ENCODE data around the gene USP21. TPM values are rescaled to one million over a fixed set of nuclear protein-coding genes. Genes with fewer than 3 reads are reported as not detected.
A peak's percentile ranks its signal among the peaks of the same experiment; 100 is the strongest.

USP21 gene, protein sequence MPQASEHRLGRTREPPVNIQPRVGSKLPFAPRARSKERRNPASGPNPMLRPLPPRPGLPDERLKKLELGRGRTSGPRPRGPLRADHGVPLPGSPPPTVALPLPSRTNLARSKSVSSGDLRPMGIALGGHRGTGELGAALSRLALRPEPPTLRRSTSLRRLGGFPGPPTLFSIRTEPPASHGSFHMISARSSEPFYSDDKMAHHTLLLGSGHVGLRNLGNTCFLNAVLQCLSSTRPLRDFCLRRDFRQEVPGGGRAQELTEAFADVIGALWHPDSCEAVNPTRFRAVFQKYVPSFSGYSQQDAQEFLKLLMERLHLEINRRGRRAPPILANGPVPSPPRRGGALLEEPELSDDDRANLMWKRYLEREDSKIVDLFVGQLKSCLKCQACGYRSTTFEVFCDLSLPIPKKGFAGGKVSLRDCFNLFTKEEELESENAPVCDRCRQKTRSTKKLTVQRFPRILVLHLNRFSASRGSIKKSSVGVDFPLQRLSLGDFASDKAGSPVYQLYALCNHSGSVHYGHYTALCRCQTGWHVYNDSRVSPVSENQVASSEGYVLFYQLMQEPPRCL
- total RNA-seq = 10 to 100 TPM; 11.6 to 52.8 (median 39.0) TPM

DNA sequence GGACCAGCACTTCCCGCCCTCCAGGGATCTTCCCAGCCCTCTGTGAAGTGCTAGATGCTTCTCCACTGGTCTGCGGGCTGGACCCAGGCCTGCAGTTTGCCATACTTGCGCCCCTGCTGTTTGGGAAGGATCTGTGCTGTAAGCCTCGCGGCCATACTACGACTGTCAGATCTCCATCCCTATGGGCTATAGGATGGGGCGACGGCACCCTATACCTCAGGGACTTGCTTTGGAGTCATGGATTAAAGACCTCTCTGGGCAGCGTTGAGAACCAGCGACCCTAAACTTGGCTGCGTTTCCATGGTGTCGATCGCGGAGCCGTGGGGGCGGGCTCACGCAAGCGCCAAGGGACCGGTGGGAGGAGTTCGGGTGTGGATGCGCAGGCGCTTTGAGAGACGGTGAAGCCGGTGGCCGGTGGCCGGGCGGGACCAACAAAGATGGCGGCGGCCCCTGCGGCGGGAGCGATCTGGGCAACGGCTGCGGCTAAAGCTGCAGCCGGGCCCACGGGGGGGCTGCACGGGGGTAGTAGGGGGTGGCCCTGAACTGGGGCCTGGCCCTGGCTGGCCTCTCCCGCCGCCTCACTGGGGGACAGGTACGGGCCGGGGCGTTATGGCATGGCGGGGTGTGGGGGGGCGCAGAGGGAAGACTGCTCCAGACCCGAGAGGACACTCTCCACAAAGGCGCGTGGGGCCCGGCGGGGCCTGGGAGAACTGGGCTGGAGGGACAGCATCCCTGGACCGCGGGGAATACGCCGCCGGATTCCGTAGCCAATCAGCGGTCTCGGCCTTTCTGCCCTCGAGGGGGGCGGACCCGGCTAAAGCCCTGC, at the start of gene USP21:
TSS of gene USP21 (plus strand) at position 414 of the 826 bp plus-strand sequence. CDS start 1,141 bp downstream, outside the sequence.
- peak within 1 kb of the TSS; percentile 77 to 89 (median 85) for H3K27ac ChIP-seq
- peaks cover 0 to 40% (median 0%) of the 10 kb centered on the region in 3 donors for H3K36me3 ChIP-seq
- peaks cover 0 to 44% (median 11%) of the 10 kb centered on the region in 4 donors for H3K4me1 ChIP-seq
- TF ChIP-seq, protein P1, sequence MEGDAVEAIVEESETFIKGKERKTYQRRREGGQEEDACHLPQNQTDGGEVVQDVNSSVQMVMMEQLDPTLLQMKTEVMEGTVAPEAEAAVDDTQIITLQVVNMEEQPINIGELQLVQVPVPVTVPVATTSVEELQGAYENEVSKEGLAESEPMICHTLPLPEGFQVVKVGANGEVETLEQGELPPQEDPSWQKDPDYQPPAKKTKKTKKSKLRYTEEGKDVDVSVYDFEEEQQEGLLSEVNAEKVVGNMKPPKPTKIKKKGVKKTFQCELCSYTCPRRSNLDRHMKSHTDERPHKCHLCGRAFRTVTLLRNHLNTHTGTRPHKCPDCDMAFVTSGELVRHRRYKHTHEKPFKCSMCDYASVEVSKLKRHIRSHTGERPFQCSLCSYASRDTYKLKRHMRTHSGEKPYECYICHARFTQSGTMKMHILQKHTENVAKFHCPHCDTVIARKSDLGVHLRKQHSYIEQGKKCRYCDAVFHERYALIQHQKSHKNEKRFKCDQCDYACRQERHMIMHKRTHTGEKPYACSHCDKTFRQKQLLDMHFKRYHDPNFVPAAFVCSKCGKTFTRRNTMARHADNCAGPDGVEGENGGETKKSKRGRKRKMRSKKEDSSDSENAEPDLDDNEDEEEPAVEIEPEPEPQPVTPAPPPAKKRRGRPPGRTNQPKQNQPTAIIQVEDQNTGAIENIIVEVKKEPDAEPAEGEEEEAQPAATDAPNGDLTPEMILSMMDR (IDR thresholded peaks at IDR 0.05) = peak in 4 of 6 experiments; percentile 31 to 40 (median 36)
- peak; percentile 34 to 60 for TF ChIP-seq POLR2A (IDR thresholded peaks at IDR 0.05)
- H3K27me3 ChIP-seq = no peaks in the 10 kb centered on the region
- H3K4me3 ChIP-seq = peak within 1 kb of the TSS; percentile 66 to 96 (median 90)
- peak; percentile 89 to 96 (median 95) for DNase-seq
- H3K9me3 ChIP-seq = no peaks in the 10 kb centered on the region

DNA sequence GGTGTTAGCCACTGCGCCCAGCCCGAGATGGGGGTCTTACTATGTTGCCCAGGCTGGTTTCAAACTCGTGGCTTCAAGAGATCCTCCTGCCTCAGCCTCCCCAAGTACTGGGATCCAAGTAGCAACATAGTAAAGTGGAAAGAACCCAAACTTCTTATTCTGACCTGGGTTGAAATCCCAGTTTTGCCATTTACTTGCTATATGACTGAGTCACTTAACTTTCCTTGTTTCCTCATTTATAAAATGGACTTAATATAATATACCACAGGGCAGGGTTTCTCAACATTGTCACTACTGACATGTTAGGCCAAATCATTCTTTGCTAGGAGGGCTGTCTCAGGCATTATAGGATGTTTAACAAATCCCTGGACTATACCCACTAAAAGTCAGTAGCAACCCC, 48.2 kb upstream of the USP21 start:
- H3K9me3 ChIP-seq = no peaks in the 10 kb centered on the region
- H3K27ac ChIP-seq = no peak overlapping the region
- DNase-seq = no peak
- no peak overlapping the region for H3K4me3 ChIP-seq
- H3K36me3 ChIP-seq = peaks cover 0 to 8% (median 0%) of the 10 kb centered on the region in 3 donors
- peaks cover 0 to 15% (median under 1%) of the 10 kb centered on the region in 4 donors for H3K4me1 ChIP-seq
- H3K27me3 ChIP-seq = no peaks in the 10 kb centered on the region
- TF ChIP-seq, protein P1 (IDR thresholded peaks at IDR 0.05) = no peak

DNA sequence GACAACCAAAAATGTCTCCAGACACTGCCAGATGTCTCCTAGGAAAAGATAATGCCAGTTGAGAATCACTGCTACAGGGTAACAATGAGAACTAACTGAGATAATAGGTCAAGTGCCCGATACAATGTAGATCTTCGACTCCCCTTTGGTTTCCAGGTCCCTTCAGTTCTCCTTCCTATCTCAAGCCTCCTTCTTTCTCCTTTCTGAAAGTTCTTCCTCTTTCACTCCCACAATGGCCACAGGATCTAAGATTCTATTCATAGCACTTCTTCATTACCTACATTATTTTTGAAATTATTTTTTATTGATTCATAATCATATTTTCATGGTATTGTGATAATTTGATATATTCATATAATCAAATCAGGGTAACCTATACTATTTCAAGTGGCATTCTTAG, 47.8 kb upstream of the USP21 start:
- no peak for TF ChIP-seq POLR2A (IDR thresholded peaks at IDR 0.05)
- TF ChIP-seq, protein P1 (IDR thresholded peaks at IDR 0.05) = no peak

DNA sequence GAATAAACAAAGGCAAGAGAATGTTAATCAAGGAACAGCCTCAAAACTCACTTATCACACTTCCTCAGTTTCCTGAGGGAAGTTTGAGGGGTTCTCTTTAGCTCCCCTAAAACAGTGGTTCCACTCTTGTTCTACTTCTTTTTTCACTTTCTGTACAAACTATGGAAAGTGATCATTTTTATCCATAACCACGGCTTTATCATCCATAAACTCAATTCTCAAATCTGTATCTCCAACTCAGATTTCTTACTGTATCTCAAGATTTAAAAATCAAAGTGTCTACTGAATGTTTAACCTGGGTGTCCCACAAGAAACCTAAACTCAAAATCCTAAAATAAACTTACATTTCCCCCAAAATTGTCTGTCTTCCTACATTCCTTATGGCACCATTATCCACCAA, 45.4 kb upstream of the USP21 start:
- Histone ChIP-seq H3K36me3 (peaks cover 0 to 8% (median 0%) of the 10 kb centered on the region in 3 donors), H3K27ac (no peak overlapping the region), H3K4me3 (no peak overlapping the region), H3K9me3 (no peaks in the 10 kb centered on the region), H3K27me3 (no peaks in the 10 kb centered on the region), H3K4me1 (peaks cover 3 to 31% (median 13%) of the 10 kb centered on the region in 4 donors)
- no peak for DNase-seq
- no peak for TF ChIP-seq POLR2A (IDR thresholded peaks at IDR 0.05)
- TF ChIP-seq, protein P1 (IDR thresholded peaks at IDR 0.05) = no peak

More for the DNA sequence above, 47.8 kb upstream of the USP21 start:
- Histone ChIP-seq H3K4me1 (peaks cover 0 to 19% (median 4%) of the 10 kb centered on the region in 4 donors), H3K27ac (no peak overlapping the region), H3K9me3 (no peaks in the 10 kb centered on the region), H3K36me3 (peaks cover 0 to 8% (median 0%) of the 10 kb centered on the region in 3 donors), H3K4me3 (no peak overlapping the region), H3K27me3 (no peaks in the 10 kb centered on the region)
- no peak for DNase-seq

DNA sequence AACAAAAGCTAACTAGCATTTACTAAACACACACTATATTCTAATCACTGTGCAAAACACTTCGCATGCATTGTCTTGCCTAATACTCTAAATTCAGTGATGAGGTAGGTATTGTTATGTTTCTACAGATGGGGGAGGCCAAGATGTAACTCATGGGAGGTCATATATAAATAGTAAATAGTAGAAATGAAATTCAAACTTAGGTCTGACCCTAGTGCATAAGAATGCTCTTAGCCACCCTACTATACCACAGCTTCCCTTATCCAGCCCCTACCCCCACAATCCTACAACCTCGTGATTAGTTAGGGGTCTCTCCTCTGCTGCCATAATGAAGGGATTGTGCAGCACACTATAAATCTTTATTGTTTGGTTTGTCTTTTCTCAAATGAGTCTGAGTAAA, 44.7 kb upstream of the USP21 start:
- Histone ChIP-seq H3K27ac (no peak overlapping the region), H3K27me3 (no peaks in the 10 kb centered on the region), H3K4me1 (peaks cover 10 to 37% (median 17%) of the 10 kb centered on the region in 4 donors), H3K9me3 (no peaks in the 10 kb centered on the region), H3K36me3 (peaks cover 0 to 6% (median 0%) of the 10 kb centered on the region in 3 donors), H3K4me3 (no peak overlapping the region)
- no peak for DNase-seq
- TF ChIP-seq, protein P1 (IDR thresholded peaks at IDR 0.05) = no peak
- no peak for TF ChIP-seq POLR2A (IDR thresholded peaks at IDR 0.05)

Measured in Peyer's patch (tissue), 4 donors.